KBM-7 (cell line): Measurements from ENCODE around the gene SDK1.

Experiments used
- DNase-seq: peaks from one replicate; pipeline ENCODE4 v3.0.0-alpha.2; 2015
- in situ Hi-C: fragments of 300-500 bp; cut with MboI; formaldehyde crosslinking; loops from 2 replicates; pipeline ENCODE4 v1.14.3; 2020; ENCODE audit warnings: low sequenced_read_pairs, low pct_unique_long_range_greater_than_20kb, mixed read lengths

Gene SDK1

DNA sequence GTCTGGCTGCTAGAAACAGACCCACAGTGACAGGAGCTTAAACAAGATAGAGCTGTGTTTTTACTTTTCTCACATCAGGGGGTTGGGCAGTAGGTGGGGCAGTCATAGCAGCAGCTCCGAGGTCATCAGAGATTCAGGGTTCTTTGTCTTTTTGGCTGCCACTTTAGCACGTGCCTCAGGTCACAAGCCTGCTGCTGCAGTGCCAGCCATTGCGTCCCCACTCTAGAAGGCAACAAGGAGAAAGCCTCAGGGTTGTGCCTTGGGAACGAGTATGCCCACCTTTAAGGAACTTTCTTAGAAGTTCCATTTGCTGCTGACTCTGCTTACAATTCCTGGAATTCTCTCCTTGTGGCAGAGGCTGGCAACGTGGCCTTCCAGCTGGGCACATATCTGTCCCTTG, 720.4 kb downstream of the SDK1 start:
- in situ Hi-C loops = no loop called here
- DNase-seq = no peak

DNA sequence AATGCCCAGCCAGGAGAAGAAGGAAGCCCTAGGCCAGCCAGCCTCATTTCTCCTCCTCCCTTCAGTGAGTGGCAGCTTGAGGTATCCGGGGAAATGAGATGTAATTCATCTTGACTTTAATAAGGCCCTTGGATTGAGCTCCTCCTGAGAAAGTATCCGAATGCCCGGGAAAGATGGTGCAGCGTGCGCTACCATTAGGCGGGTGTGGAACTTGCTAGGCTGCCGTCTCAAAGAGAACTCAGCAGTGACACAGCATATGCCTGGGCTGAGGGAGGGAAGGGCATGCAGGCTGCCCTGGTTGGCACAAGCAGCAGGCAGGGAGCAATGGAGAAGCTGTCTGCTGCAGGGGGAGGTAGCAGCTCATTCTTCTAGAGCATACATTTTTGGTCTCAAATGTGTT, 721.2 kb downstream of the SDK1 start:
- in situ Hi-C loops = no loop called here
- DNase-seq = no peak

DNA sequence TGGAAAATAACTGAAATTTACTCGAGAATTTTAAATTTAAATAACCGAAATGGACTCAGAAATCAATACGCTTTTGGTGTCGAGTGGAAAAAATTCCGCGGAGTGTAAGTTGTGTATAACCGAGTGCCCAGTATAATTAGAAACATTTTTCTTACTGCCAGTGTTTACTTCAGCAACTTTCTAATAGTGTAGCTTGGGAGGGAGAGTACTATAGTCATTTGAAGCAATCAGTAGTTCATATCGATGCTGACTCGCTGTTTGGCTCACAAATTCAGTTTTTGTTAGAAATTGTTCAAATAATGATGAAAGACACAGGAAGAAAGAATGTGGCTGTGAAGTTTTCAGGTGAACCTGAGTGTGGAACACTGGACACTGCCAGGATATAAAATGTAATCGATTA, 722.5 kb downstream of the SDK1 start:
- in situ Hi-C loops = no loop called here
- DNase-seq = no peak

DNA sequence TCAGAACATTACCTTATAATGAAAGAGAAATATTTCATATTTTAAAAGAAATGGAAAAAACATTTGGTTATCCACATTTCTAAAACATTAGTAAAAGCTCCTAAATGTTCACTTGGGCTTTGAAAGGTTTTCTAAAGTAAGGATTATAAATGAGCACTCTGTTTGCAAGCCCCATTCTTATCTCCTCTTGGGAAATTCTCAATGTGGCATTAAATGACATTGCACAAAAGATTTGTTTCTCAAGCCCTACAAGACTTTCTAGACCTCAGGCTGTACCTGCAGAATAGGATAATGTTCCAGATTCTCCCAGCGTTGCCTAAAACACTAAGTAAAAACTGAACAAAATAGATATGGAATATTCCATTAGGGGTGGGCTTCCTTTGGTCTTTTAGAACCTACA, 723.1 kb downstream of the SDK1 start:
- in situ Hi-C loops = no loop called here
- DNase-seq = no peak

- in situ Hi-C loops = no loop called here
- DNase-seq = no peak
Measured at GRCh38 chr7:4024806-4025205, 723.8 kb downstream of the SDK1 start.

- in situ Hi-C loops = no loop called here
- DNase-seq = no peak
Measured at GRCh38 chr7:4025210-4025609, 724.2 kb downstream of the SDK1 start.

DNA sequence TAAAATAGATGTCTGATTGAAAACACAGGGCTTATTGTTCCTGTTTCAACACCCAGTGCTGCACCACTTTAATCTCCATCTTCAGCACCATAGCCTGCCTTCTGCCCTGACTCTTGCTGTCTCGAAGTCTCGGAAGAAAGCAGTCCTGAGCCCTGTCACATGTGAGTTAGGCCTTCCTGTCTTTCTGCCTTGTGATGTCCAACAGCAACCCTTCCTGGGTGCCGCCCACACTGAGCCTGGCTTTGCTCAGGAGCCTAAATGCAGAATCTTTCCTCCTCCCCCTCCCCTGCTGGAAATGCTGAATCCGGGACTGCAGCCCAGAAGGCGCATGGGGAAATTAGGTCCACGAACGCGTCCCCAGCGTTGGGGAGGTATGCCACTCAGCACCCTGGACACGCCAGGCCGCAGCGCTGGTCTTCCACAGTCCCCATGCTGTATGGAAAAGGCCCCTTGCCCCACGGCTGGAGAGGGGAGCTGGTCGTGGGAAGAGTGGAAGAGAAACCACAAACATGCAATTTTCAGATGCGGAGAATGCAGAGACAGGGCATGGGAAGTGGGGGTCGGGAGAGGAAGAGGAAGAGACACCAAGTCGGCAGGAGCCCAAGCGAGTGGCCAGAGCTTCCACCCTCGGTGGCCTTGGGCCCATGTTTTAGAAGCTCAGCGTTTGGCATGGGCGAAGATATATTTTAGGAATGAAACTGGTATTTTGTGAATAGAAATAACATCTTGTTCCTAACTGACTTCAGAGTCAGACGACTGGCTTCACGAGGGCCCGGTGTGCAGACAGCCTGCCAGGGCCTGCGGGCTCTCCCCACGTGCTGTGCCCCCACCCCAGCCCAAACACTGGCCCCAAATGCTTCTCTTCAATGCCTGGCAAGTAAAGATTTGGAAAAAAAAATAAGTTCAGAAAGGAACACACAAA, 724.9 kb downstream of the SDK1 start:
- in situ Hi-C loops = no loop called here
- DNase-seq = no peak

GRCh38 chr7:4026941-4027486, 726.0 kb downstream of the SDK1 start:
- in situ Hi-C loops = no loop called here
- no peak for DNase-seq

GRCh38 chr7:4028221-4028620, 727.2 kb downstream of the SDK1 start:
- in situ Hi-C loops = no loop called here
- no peak for DNase-seq

DNA sequence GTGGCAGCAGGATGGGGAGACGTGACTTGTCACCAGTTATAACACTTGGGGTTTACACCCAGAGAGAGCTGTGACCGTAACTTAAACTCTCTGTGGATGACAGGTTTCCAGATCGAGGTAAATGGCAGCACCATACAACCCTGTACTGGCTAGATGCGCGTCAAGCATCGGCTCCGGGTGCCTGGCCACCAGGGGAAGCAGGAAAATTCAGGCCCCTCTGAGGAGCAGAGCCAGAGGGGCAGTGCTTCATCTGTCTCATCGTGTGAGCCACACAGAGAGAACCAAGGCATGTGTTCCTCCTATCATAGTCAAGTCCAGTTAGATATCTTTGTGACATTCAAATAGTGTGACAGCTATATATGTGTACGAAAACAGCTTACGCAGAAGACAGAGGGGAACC, 728.9 kb downstream of the SDK1 start:
- in situ Hi-C loops = no loop called here
- no peak for DNase-seq

DNA sequence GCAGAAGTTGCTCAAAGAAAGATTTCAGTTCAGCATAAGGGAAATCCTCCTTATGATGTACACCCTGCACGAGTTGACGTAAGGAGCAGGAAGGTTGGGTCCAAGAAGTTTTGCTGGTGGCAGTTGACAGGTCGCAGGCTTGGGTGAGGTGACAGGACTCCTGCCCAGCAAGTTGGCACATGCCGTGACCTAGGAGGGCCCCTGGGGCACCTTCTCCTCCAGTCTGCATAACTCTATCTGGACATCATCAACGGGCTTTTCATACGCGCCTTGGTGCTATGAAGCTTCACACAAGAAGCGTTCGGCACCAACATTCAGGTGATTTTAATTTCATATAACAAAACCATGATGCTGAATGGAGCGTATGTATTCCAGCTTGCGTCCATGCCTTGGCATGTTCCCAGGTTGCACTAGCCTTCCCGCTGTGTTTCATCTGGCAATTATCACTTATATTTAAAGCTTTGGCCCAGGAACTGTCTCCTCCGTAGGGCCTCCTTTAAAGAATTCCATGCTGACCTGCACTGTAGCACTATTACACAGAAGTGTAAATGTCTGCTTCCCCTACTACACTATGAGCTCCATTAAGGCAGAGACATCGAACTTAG, 729.4 kb downstream of the SDK1 start:
- no peak for DNase-seq
- in situ Hi-C loops = no loop called here

DNA sequence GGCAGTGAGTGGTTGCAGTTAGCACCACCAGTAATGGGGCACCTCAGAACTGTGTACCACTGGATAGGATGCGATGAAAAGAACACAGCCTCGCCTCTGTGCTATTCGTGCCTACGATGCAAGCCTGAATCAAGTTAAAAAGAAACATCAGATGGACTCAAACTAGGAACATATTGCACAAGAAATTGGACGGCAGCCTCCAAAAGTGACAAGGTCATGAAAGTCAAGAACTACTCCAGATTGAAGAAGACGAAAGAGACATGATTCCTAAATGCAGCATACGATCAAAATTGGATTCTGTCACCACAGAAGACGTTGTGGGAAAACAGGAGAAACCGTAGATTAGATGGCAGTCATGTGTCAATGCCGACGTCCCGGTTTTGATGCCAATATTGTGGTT, 732.9 kb downstream of the SDK1 start:
- in situ Hi-C loops = no loop called here
- no peak for DNase-seq

DNA sequence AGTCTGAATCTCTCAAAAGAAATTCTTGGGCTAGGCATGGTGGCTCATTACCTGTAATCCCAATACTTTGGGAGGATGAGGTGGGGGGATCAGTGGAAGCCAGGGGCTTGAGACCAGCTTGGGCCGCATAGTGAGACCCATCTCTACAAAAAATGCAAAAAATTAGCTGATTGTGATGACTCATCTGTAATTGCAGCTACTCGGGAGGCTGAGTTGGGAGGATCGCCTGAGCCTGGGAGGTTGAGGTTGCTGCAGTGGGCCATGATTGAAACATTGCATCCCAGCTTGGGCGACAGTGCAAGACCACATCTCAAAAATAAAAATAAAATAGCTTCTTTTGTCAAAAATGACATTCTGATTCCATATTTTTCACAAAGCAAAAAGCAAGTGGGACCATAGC, 736.3 kb downstream of the SDK1 start:
- in situ Hi-C loops = no loop called here

DNA sequence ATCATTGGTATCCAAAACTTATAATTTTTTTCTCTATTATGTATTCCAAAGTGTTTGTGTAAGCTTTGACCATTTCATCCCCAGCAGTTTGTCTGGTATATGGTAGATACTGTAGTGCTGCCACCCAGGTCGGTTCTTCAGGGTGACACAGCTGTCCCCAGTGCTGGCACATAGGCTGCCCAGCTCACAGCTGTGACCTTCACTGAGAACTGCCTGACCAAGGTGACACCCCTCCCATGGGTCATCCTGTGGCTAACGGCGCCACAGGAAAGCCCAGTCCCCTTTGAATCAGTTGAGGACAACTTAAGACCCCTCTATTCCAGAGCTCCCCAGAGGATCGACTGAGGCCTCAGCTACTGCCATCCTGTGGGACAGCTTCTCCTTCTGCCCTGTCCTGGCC, 736.8 kb downstream of the SDK1 start:
- DNase-seq = no peak
- in situ Hi-C loops = no loop called here

More for the DNA sequence above, 736.3 kb downstream of the SDK1 start:
- no peak for DNase-seq

DNA sequence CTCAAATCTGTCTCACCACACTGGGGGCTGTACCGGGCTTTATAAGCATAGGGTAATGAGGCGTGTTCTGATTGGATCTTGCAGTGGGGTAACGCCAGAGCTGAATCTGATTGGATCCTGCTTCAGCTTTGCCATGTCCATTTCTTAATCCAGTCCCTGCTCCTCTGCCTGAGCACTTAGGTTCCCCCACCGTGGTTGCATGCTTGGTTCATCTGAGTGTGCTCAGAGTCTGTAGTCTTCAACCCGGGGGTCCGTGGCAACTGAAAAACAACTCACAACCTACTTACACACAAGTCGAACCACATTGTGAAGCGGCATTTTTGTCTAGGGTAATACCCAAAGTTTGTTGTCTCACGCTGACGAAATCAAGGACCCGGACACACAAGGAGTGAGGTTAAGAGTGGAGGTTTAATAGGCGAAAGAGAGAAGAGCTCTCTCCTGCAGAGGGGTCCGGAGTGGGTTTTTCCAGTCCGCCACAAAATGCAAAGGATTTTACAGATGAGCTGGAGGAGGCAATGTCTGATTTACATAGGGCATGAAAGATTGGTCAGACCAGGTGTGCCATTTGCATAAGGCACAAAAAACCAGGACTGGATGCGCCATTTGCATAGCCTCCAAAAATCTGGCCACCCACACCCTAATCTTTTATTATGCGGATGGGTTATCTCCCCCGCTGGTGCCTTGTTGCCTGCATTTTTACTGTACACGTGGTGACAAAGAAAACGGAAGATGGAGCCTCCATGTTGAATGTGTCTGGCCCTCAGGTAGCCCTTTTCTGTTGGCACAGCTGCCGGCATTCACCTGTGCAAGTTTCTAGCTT, 739.3 kb downstream of the SDK1 start:
- no peak for DNase-seq
- in situ Hi-C loops = no loop called here

DNA sequence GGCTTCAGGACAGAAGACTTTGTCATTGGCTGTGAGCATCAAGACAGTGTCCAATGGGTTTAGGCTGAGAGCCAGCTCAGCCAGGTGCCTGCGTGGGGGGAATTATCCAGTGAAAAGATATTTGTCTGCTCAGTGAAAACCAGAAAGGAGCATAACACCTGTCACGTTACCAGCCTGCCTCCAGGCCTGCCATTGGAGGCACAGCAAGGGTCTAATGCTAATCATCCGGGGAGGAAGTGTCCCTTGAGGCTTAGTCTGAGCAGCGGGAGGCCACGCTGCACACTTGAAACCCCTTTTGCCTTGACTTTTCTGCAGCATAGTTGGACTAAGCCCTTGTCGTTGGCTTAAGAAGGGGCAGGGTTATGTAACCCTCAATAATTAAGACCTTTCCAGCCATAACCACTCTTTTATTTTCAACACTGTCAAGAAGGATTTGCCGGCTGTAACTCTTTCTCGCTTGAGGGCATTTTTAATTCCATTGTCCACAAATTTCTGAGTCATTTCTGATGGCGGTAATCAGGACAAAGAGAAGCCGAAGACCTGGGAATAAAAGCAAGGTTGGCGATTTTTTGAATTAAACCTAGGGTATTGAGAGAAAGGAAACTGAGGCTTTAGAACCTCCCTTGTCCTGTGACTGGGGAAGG, 741.5 kb downstream of the SDK1 start:
- in situ Hi-C loops = no loop called here

DNA sequence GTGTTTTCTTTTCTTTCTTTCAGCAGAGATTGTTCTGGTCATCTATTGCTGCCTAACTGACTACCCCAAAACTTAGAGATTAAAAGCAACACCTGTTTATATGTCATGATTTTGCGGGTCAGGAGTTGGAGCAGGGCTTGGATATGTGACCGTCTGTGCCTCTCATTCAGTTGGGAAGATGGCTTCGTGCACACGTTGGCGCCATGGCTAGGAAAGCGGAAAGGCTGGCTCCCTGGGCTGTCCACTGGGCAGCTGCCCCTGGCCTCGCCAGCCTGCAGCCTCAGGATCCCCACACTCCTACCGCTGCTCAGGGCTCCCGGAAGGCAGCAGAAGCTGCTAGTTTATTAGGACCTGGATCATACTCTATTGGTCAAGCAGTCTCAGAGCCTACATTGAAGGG, 742.9 kb downstream of the SDK1 start:
- DNase-seq = no peak
- in situ Hi-C loops = no loop called here

More for the DNA sequence above, 741.5 kb downstream of the SDK1 start:
- no peak for DNase-seq

GRCh38 chr7:4045450-4045849, 744.4 kb downstream of the SDK1 start:
- DNase-seq = no peak
- in situ Hi-C loops = no loop called here

- in situ Hi-C loops = no loop called here
- no peak for DNase-seq
Measured at GRCh38 chr7:4045975-4046374, 744.9 kb downstream of the SDK1 start.
